ENCODE measurements around the gene DENND4C.

DENND4C gene

DNA sequence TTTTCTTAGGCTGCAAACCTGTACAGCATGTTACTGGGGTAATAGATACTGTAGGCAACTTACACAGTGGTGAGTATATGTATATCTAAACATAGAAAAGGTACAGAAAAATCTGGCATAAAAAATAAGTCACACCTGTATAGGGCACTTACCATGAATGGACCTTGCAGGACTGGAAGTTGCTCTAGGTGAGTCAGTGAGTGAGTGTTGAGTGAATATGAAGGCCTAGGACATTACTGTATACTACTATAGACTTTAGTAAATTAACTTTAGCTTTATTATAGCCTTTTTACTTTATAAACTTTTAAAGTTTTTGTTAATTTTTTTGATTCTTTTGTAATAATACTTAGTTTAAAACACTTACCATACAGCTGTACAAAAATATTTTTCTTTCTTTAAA, 51.3 kb downstream of the DENND4C start:
- Histone ChIP-seq H3K4me3 (ENCODE audit: low read length) (no peak overlapping the region), H3K9me3 (ENCODE audit: insufficient read depth, low read length) (no peaks in the 10 kb centered on the region), H3K27ac (ENCODE audit: low read length) (no peak overlapping the region), H2AFZ (ENCODE audit: low read depth, low read length) (no peak overlapping the region), H3K4me1 (ENCODE audit: low read length) (no peaks in the 10 kb centered on the region), H3K79me2 (ENCODE audit: low read length) (peaks cover 96% of the 10 kb centered on the region), H3K36me3 (replicated peaks; ENCODE audit: low read depth, low read length) (peaks cover 20% of the 10 kb centered on the region), H3K9ac (ENCODE audit: low read length) (no peak overlapping the region), H3K27me3 (ENCODE audit: low read depth, low read length) (no peaks in the 10 kb centered on the region), H4K20me1 (ENCODE audit: insufficient read depth, low read length) (peaks cover 90% of the 10 kb centered on the region), H3K4me2 (ENCODE audit: low read length) (no peak overlapping the region)
- no peak for TF ChIP-seq EZH2phosphoT487 (IDR thresholded peaks at IDR 0.05; ENCODE audit: low read depth)
- TF ChIP-seq, protein P1, sequence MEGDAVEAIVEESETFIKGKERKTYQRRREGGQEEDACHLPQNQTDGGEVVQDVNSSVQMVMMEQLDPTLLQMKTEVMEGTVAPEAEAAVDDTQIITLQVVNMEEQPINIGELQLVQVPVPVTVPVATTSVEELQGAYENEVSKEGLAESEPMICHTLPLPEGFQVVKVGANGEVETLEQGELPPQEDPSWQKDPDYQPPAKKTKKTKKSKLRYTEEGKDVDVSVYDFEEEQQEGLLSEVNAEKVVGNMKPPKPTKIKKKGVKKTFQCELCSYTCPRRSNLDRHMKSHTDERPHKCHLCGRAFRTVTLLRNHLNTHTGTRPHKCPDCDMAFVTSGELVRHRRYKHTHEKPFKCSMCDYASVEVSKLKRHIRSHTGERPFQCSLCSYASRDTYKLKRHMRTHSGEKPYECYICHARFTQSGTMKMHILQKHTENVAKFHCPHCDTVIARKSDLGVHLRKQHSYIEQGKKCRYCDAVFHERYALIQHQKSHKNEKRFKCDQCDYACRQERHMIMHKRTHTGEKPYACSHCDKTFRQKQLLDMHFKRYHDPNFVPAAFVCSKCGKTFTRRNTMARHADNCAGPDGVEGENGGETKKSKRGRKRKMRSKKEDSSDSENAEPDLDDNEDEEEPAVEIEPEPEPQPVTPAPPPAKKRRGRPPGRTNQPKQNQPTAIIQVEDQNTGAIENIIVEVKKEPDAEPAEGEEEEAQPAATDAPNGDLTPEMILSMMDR (IDR thresholded peaks at IDR 0.05; ENCODE audit: low read depth, low read length), result no peak

DNA sequence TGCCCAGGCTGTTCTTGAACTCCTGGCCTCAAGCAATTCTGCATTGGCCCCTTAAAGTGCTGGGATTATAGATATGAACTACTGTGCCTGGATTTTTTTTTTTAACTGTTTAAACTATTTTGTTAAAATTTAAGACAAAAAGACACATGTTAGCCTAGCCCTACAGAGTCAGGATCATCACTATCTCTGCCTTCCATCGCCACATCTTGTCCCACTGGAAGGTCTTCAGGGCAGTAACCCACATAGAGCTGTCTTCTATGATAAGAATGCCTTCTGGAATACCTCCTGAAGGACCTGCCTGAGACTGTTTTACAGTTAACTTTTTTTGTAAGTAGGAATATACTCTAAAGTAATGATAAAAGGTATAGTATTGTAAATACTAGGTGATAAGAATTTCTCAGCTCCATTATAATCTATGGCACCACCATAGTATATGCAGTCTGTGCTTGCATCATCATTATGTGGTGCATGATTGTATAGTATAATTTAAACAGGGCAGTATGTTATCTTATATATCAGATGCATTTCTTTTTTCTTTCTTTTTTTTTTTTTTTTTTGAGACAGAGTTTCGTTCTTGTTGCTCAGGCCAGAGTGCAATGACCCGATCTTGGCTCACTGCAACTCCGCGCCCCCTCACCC, 52.7 kb downstream of the DENND4C start:
- Histone ChIP-seq H3K27me3 (ENCODE audit: low read depth, low read length) (no peaks in the 10 kb centered on the region), H3K9ac (ENCODE audit: low read length) (no peak overlapping the region), H3K4me2 (ENCODE audit: low read length) (no peak overlapping the region), H3K36me3 (replicated peaks; ENCODE audit: low read depth, low read length) (peaks cover 22% of the 10 kb centered on the region), H3K79me2 (ENCODE audit: low read length) (peaks cover 96% of the 10 kb centered on the region), H4K20me1 (ENCODE audit: insufficient read depth, low read length) (peaks cover 90% of the 10 kb centered on the region), H2AFZ (ENCODE audit: low read depth, low read length) (no peak overlapping the region), H3K27ac (ENCODE audit: low read length) (no peak overlapping the region), H3K9me3 (ENCODE audit: insufficient read depth, low read length) (no peaks in the 10 kb centered on the region), H3K4me1 (ENCODE audit: low read length) (no peaks in the 10 kb centered on the region), H3K4me3 (ENCODE audit: low read length) (no peak overlapping the region)
- TF ChIP-seq, protein P1 (IDR thresholded peaks at IDR 0.05; ENCODE audit: low read depth, low read length), result no peak
- TF ChIP-seq EZH2phosphoT487 (IDR thresholded peaks at IDR 0.05; ENCODE audit: low read depth), result no peak

DNA sequence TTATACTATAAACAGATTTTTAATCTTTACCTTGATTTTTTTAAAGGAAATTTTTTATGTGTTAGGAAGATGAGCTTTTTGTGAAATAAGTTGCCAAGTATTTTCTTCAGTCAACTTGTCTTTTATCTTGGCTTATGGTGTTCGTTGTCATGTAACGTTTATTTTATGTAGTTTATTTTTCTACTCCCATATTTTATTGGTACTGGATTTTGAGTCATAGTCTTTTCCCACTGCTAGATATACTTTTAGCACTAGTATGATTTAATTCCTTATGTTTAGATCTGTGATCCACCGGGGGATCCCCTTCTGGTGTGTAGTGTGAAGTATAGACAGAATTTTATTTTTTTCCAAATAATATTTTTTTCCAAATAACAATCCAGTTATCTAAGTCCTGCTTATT, 54.2 kb downstream of the DENND4C start:
- Histone ChIP-seq H3K27me3 (ENCODE audit: low read depth, low read length) (no peaks in the 10 kb centered on the region), H3K79me2 (ENCODE audit: low read length) (peaks cover 91% of the 10 kb centered on the region), H3K27ac (ENCODE audit: low read length) (no peak overlapping the region), H3K4me1 (ENCODE audit: low read length) (no peaks in the 10 kb centered on the region), H3K36me3 (replicated peaks; ENCODE audit: low read depth, low read length) (peaks cover 23% of the 10 kb centered on the region), H2AFZ (ENCODE audit: low read depth, low read length) (no peak overlapping the region), H3K4me3 (ENCODE audit: low read length) (no peak overlapping the region), H3K9ac (ENCODE audit: low read length) (no peak overlapping the region), H3K9me3 (ENCODE audit: insufficient read depth, low read length) (no peaks in the 10 kb centered on the region), H3K4me2 (ENCODE audit: low read length) (no peak overlapping the region), H4K20me1 (ENCODE audit: insufficient read depth, low read length) (peaks cover 87% of the 10 kb centered on the region)
- TF ChIP-seq, protein P1 (IDR thresholded peaks at IDR 0.05; ENCODE audit: low read depth, low read length), result no peak
- TF ChIP-seq EZH2phosphoT487 (IDR thresholded peaks at IDR 0.05; ENCODE audit: low read depth), result no peak

DNA sequence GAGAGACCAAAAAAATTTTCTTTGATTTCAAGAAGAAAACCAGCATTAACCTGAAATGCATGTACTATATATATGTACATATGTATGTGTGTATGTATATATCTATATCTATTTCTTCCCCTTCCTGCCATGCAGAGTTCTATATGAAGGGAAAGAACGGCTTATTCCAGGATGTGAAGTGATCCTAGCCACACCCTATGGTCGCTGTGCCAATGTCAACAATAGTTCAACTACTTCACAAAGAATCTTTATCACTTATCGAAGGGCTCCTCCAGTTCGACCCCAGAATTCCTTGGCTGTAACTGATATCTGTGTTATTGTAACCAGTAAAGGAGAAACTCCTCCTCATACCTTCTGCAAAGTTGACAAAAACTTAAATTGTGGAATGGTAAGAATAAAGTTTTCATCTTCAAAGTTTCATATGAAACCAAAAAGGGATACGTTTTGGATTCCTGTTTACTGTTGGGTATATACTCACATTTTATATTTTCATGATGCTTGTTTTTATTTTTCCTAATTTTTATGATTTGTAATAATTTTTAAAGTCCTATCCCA, 56.2 kb downstream of the DENND4C start:
- Histone ChIP-seq H3K9me3 (ENCODE audit: insufficient read depth, low read length) (no peaks in the 10 kb centered on the region), H3K4me2 (ENCODE audit: low read length) (no peak overlapping the region), H3K27me3 (ENCODE audit: low read depth, low read length) (no peaks in the 10 kb centered on the region), H3K4me1 (ENCODE audit: low read length) (no peaks in the 10 kb centered on the region), H3K79me2 (ENCODE audit: low read length) (peaks cover 74% of the 10 kb centered on the region), H3K9ac (ENCODE audit: low read length) (no peak overlapping the region), H4K20me1 (ENCODE audit: insufficient read depth, low read length) (peaks cover 77% of the 10 kb centered on the region), H3K27ac (ENCODE audit: low read length) (no peak overlapping the region), H2AFZ (ENCODE audit: low read depth, low read length) (no peak overlapping the region), H3K36me3 (replicated peaks; ENCODE audit: low read depth, low read length) (peaks cover 33% of the 10 kb centered on the region), H3K4me3 (ENCODE audit: low read length) (no peak overlapping the region)
- no peak for TF ChIP-seq EZH2phosphoT487 (IDR thresholded peaks at IDR 0.05; ENCODE audit: low read depth)
- TF ChIP-seq, protein P1 (IDR thresholded peaks at IDR 0.05; ENCODE audit: low read depth, low read length), result no peak
